Liver (tissue), 9 donors: Measurements from ENCODE around the gene BACH2. TPM values are rescaled to one million over a fixed set of nuclear protein-coding genes. Genes with fewer than 3 reads are reported as not detected.

Experiments
- DNase-seq: peaks from one replicate; pipeline ENCODE4 v3.0.0-alpha.2; 2017; ENCODE audit warnings: low spot score
- H3K27ac ChIP-seq, 2 donors: one replicate each; pipeline ENCODE4 v1.7.0; 2013; ENCODE audit warnings: inconsistent platforms in 2 of 2, low read length in 2 of 2, control low read depth in 1 of 2, low read depth in 1 of 2, mild to moderate bottlenecking in 1 of 2
- H3K27me3 ChIP-seq, 4 donors: one replicate each; pipeline versions ENCODE4 v1.6.1 to v1.7.0; 2013; ENCODE audit warnings: low read length in 3 of 4, inconsistent platforms in 1 of 4, mild to moderate bottlenecking in 1 of 4, moderate library complexity in 1 of 4; ENCODE audit not compliant: control insufficient read depth in 4 of 4, insufficient read depth in 4 of 4
- H3K36me3 ChIP-seq, 4 donors: one replicate each; pipeline versions ENCODE4 v1.6.1 to v1.7.0; 2013; ENCODE audit warnings: low read length in 3 of 4, mild to moderate bottlenecking in 3 of 4, low read depth in 1 of 4, moderate library complexity in 1 of 4; ENCODE audit not compliant: control insufficient read depth in 4 of 4, insufficient read depth in 3 of 4
- H3K4me1 ChIP-seq, 4 donors: one replicate each; pipeline versions ENCODE4 v1.6.1 to v1.7.0; 2013; ENCODE audit warnings: low read length in 3 of 4, mild to moderate bottlenecking in 3 of 4, moderate library complexity in 1 of 4; ENCODE audit not compliant: control insufficient read depth in 4 of 4, insufficient read depth in 4 of 4
- H3K4me3 ChIP-seq, 3 donors: one replicate each; pipeline versions ENCODE4 v1.6.1 to v1.7.0; 2013; ENCODE audit warnings: low read length in 3 of 3, control low read depth in 1 of 3, low read depth in 1 of 3, mild to moderate bottlenecking in 1 of 3
- H3K9ac ChIP-seq, 2 donors: one replicate each; pipeline ENCODE4 v1.7.0; 2013; ENCODE audit warnings: low read length in 2 of 2, mild to moderate bottlenecking in 2 of 2, moderate library complexity in 2 of 2, control low read depth in 1 of 2, low read depth in 1 of 2
- H3K9me3 ChIP-seq, 4 donors: one replicate each; pipeline versions ENCODE4 v1.6.1 to v1.7.0; 2013; ENCODE audit warnings: low read length in 3 of 4; ENCODE audit not compliant: control insufficient read depth in 4 of 4
- EGR1 ChIP-seq, 2 donors: IDR thresholded peaks; 2 replicates each; pipeline ENCODE4 v1.6.1; 2016 to 2018; ENCODE audit warnings: antibody characterized with exemption in 2 of 2, low read depth in 2 of 2
- FOXA1 ChIP-seq: IDR thresholded peaks from 2 replicates; pipeline ENCODE4 v1.6.1; 2016; ENCODE audit warnings: antibody characterized with exemption
- FOXA2 ChIP-seq: IDR thresholded peaks from 2 replicates; pipeline ENCODE4 v1.6.1; 2016; ENCODE audit warnings: antibody characterized with exemption
- GABPA ChIP-seq, 2 donors: IDR thresholded peaks in 1 of 2; conservative IDR thresholded peaks in 1 of 2; 2 replicates each; pipeline ENCODE4 v1.6.1; 2016; ENCODE audit warnings: antibody characterized with exemption in 2 of 2, mild to moderate bottlenecking in 1 of 2, moderate library complexity in 1 of 2
- HNF4A ChIP-seq, 2 donors: conservative IDR thresholded peaks; 2 replicates each; pipeline ENCODE4 v1.6.1; 2016; ENCODE audit warnings: antibody characterized with exemption in 2 of 2, mild to moderate bottlenecking in 2 of 2
- HNF4G ChIP-seq: IDR thresholded peaks from 2 replicates; pipeline ENCODE4 v1.6.1; 2016; ENCODE audit warnings: antibody characterized with exemption
- JUND ChIP-seq, 2 donors: IDR thresholded peaks; 2 replicates each; pipeline ENCODE4 v1.6.1; 2016; ENCODE audit warnings: antibody characterized with exemption in 2 of 2
- MAX ChIP-seq: IDR thresholded peaks from 2 replicates; pipeline ENCODE4 v1.6.1; 2016; ENCODE audit warnings: antibody characterized with exemption
- NR2F2 ChIP-seq: IDR thresholded peaks from 2 replicates; pipeline ENCODE4 v1.6.1; 2016; ENCODE audit warnings: antibody characterized with exemption
- RAD21 ChIP-seq, 2 donors: IDR thresholded peaks; 2 replicates each; pipeline ENCODE4 v1.6.1; 2016; ENCODE audit warnings: antibody characterized with exemption in 2 of 2, mild to moderate bottlenecking in 2 of 2
- RXRA ChIP-seq, 2 donors: IDR thresholded peaks; 2 replicates each; pipeline ENCODE4 v1.6.1; 2017 to 2018; ENCODE audit warnings: antibody characterized with exemption in 2 of 2, mild to moderate bottlenecking in 1 of 2
- SP1 ChIP-seq: IDR thresholded peaks from 2 replicates; pipeline ENCODE4 v1.6.1; 2018; ENCODE audit warnings: antibody characterized with exemption, mild to moderate bottlenecking
- ZBTB33 ChIP-seq: IDR thresholded peaks from 2 replicates; pipeline ENCODE4 v1.6.1; 2016; ENCODE audit warnings: antibody characterized with exemption
- WGBS: extraction: QIAGEN DNeasy Blood & Tissue Kit; methylation state at CpG from one replicate; pipeline ENCODE4 v1.1.7; 2013; 5-methylcytosine and 5-hydroxymethylcytosine counted together
- polyA plus RNA-seq, 2 donors: library from polyadenylated mRNA; stranded (reverse) in 1 of 2; unstranded in 1 of 2; fragments of 200-250 nt in 1 of 2; fragments of >200 nt in 1 of 2; fragmentation: Nextera tagmentation in 1 of 2; extraction: Ambion mirVana in 1 of 2; gene quantifications; one replicate each; pipeline versions ENCODE4 v1.2.1 to v1.2.3, GENCODE V29; 2013 to 2015
- total RNA-seq, 2 donors: library from RNA; depleted of rRNA; stranded (reverse); fragments of >200 nt; gene quantifications; one replicate each; pipeline ENCODE4 v1.2.3, GENCODE V29; 2014
- TF ChIP-seq, protein P1 (sequence below): fragments of 150-350 bp; IDR thresholded peaks from 2 replicates; pipeline ENCODE4 v1.5.1; 2017; ENCODE audit warnings: improper control_type of control experiment, low read depth, low read length; ENCODE audit not compliant: missing input control
- TF ChIP-seq, protein P2 (sequence below): IDR thresholded peaks from 2 replicates; pipeline ENCODE4 v1.6.1; 2016; ENCODE audit warnings: antibody characterized with exemption
- TF ChIP-seq, protein P3 (sequence below): IDR thresholded peaks from 2 replicates; pipeline ENCODE4 v1.6.1; 2016; ENCODE audit warnings: antibody characterized with exemption, mild to moderate bottlenecking
- donor health status: healthy.
- donor health status: healthy.
- donor health status: healthy.
- donor health status: healthy.
- donor health status: healthy.

Gene BACH2
- total and polyA plus RNA-seq, 4 donors, result 1.9 to 3.7 (median 1.9) TPM

- no peak overlapping the region for H3K4me3 ChIP-seq
- WGBS, result 52% methylated on average over 5 of the region's 5 CpGs
- H3K27me3 ChIP-seq, result no peaks in the 10 kb centered on the region
- H3K9me3 ChIP-seq, result no peaks in the 10 kb centered on the region
- H3K27ac ChIP-seq, result no peak overlapping the region
- DNase-seq, result no peak
- peaks cover 0 to 7% (median under 1%) of the 10 kb centered on the region in 4 donors for H3K36me3 ChIP-seq
- H3K4me1 ChIP-seq, result peaks cover 0 to 12% (median 8%) of the 10 kb centered on the region in 4 donors
- H3K9ac ChIP-seq, result no peak overlapping the region
- TF ChIP-seq FOXA1 (no peak), MAX (peak; percentile 11), JUND (IDR thresholded peaks at IDR 0.05) (peak in 1 of 2 donors; percentile 49), SP1 (peak; percentile 45), FOXA2 (no peak), HNF4G (peak; percentile 64), EGR1 (IDR thresholded peaks at IDR 0.05; ENCODE audit: low read depth in 2 of 2) (no peak), HNF4A (conservative IDR thresholded peaks at IDR 0.05) (peak; percentile 88 to 90), GABPA (IDR thresholded peaks at IDR 0.05 in 1 of 2, conservative IDR thresholded peaks at IDR 0.05 in 1 of 2) (no peak), ZBTB33 (no peak), RXRA (IDR thresholded peaks at IDR 0.05) (peak; percentile 45 to 62), RAD21 (IDR thresholded peaks at IDR 0.05) (peak; percentile 11 to 50), NR2F2 (no peak)
- TF ChIP-seq, protein P1, sequence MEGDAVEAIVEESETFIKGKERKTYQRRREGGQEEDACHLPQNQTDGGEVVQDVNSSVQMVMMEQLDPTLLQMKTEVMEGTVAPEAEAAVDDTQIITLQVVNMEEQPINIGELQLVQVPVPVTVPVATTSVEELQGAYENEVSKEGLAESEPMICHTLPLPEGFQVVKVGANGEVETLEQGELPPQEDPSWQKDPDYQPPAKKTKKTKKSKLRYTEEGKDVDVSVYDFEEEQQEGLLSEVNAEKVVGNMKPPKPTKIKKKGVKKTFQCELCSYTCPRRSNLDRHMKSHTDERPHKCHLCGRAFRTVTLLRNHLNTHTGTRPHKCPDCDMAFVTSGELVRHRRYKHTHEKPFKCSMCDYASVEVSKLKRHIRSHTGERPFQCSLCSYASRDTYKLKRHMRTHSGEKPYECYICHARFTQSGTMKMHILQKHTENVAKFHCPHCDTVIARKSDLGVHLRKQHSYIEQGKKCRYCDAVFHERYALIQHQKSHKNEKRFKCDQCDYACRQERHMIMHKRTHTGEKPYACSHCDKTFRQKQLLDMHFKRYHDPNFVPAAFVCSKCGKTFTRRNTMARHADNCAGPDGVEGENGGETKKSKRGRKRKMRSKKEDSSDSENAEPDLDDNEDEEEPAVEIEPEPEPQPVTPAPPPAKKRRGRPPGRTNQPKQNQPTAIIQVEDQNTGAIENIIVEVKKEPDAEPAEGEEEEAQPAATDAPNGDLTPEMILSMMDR, result no peak
- TF ChIP-seq, protein P2, sequence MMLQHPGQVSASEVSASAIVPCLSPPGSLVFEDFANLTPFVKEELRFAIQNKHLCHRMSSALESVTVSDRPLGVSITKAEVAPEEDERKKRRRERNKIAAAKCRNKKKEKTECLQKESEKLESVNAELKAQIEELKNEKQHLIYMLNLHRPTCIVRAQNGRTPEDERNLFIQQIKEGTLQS, result no peak
- TF ChIP-seq, protein P3, sequence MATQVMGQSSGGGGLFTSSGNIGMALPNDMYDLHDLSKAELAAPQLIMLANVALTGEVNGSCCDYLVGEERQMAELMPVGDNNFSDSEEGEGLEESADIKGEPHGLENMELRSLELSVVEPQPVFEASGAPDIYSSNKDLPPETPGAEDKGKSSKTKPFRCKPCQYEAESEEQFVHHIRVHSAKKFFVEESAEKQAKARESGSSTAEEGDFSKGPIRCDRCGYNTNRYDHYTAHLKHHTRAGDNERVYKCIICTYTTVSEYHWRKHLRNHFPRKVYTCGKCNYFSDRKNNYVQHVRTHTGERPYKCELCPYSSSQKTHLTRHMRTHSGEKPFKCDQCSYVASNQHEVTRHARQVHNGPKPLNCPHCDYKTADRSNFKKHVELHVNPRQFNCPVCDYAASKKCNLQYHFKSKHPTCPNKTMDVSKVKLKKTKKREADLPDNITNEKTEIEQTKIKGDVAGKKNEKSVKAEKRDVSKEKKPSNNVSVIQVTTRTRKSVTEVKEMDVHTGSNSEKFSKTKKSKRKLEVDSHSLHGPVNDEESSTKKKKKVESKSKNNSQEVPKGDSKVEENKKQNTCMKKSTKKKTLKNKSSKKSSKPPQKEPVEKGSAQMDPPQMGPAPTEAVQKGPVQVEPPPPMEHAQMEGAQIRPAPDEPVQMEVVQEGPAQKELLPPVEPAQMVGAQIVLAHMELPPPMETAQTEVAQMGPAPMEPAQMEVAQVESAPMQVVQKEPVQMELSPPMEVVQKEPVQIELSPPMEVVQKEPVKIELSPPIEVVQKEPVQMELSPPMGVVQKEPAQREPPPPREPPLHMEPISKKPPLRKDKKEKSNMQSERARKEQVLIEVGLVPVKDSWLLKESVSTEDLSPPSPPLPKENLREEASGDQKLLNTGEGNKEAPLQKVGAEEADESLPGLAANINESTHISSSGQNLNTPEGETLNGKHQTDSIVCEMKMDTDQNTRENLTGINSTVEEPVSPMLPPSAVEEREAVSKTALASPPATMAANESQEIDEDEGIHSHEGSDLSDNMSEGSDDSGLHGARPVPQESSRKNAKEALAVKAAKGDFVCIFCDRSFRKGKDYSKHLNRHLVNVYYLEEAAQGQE, result peak; percentile 63
Measured at GRCh38 chr6:90203672-90204071, 93.0 kb downstream of the BACH2 start.

DNA sequence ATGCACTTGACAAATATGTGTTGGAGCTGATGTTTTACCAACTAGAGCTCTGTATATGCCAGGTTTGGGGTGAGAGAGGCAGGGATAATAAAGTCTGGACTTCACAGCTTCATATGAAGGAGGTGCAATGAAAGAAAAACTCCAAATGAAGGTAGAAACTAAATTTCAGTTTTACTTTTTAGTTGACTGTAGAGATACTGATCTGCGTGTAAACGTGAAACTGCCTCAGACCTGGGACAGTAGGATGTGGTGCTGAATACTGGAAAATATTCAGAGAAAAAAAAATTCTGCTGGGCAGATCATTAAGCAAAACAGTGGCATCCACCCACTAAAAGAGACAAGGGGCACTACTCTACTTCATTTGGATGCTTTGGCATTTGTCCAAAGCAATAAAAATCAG, 94.5 kb downstream of the BACH2 start:
- DNase-seq, result no peak
- WGBS, result 49% methylated on average over 2 of the region's 2 CpGs
- H3K9me3 ChIP-seq, result no peaks in the 10 kb centered on the region

More for the DNA sequence above, 94.5 kb downstream of the BACH2 start:
- H3K4me1 ChIP-seq, result peaks cover 0 to 12% (median 8%) of the 10 kb centered on the region in 4 donors
- H3K4me3 ChIP-seq, result no peak overlapping the region
- H3K9ac ChIP-seq, result no peak overlapping the region
- peaks cover 0 to 7% (median under 1%) of the 10 kb centered on the region in 4 donors for H3K36me3 ChIP-seq
- TF ChIP-seq FOXA1, result no peak
- TF ChIP-seq, protein P3, result peak; percentile 16
- no peak for TF ChIP-seq NR2F2
- no peaks in the 10 kb centered on the region for H3K27me3 ChIP-seq
- H3K27ac ChIP-seq, result no peak overlapping the region
